OCI-LY7 (cell line): ENCODE results near the gene NTM.

Experiments
- CTCF ChIP-seq: fragments of 200-600 bp; sonication (generic); conservative IDR thresholded peaks from 2 replicates; pipeline ENCODE4 v1.5.1; 2014; ENCODE audit warnings: mild to moderate bottlenecking, antibody characterized with exemption, low read length, moderate library complexity, mixed read lengths
- EZH2phosphoT487 ChIP-seq: fragments of 200-600 bp; sonication (generic); IDR thresholded peaks from 2 replicates; pipeline ENCODE4 v1.6.1; 2018; ENCODE audit warnings: low read depth, borderline replicate concordance, mild to moderate bottlenecking, mixed run types, antibody characterized with exemption, low read length, moderate library complexity, mixed read lengths

- TF ChIP-seq CTCF (no peak), EZH2phosphoT487 (no peak)
Observed at GRCh38 chr11:131947511-131947910, 577.1 kb downstream of the NTM start.
